Prostate gland (tissue), 1 donor: ENCODE measurements around the gene CCL27.

Source experiments
- POLR2A ChIP-seq: fragments of 450-650 bp; IDR thresholded peaks from one replicate; pipeline ENCODE4 v1.6.1; 2016; ENCODE audit warnings: antibody characterized with exemption, mild to moderate bottlenecking
- POLR2AphosphoS5 ChIP-seq: sonication (generic); formaldehyde crosslinking; IDR thresholded peaks from one replicate; pipeline ENCODE4 v1.6.1; 2017; ENCODE audit warnings: antibody characterized with exemption

DNA sequence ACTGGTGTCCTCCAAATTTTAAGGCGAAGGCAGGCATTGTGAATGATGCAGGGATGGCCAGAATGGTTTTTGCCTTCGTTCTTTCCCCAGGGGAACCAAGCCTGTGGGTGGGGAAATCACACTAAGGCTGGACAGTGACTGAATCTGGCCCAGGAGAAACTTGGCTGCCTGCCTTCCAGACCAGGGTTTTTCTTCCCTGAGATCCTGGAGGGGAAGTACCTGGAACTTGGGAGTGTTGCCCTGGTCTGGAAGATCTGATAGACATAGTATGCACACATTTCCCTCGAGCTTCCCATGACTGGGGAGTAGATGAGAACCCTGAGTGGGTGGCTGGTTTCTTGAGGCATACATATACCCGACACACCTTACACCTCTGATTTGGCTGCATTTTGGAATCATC, 11.1 kb downstream of the CCL27 start:
- no peak for TF ChIP-seq POLR2A
- TF ChIP-seq POLR2AphosphoS5: no peak
